K562 (cell line): Measurements from ENCODE around the gene KCNJ14. TPM values are rescaled to one million over a fixed set of nuclear protein-coding genes. Genes with fewer than 3 reads are reported as not detected.
A peak's percentile ranks its signal among the peaks of the same experiment; 100 is the strongest.

Experiments
- BACH1 ChIP-seq: fragments of 200-800 bp; sonication (Bioruptor generic); IDR thresholded peaks from 2 replicates; pipeline ENCODE4 v1.6.1; 2016; ENCODE audit warnings: missing genetic modification characterization, missing compliant biosample characterization
- CREB3L1 ChIP-seq: fragments of 450-650 bp; IDR thresholded peaks from 2 replicates; pipeline ENCODE4 v1.6.1; 2014; ENCODE audit warnings: low read depth, mild to moderate bottlenecking, moderate library complexity, borderline replicate concordance
- CXXC5 ChIP-seq: fragments of 250-450 bp; sonication (Bioruptor Pico); IDR thresholded peaks from 2 replicates; pipeline ENCODE4 v1.8.0; 2022; ENCODE audit warnings: inconsistent platforms, mild to moderate bottlenecking, moderate library complexity
- GATA2 ChIP-seq: sonication (generic); formaldehyde crosslinking; IDR thresholded peaks from 2 replicates; pipeline ENCODE4 v1.4.0; 2020; ENCODE audit warnings: mild to moderate bottlenecking, missing genetic modification reagents
- HNRNPL ChIP-seq: fragments of 200-400 bp; formaldehyde crosslinking; IDR thresholded peaks from 2 replicates; pipeline ENCODE4 v1.6.1; 2017; ENCODE audit warnings: low read depth, mild to moderate bottlenecking, low read length
- MAZ ChIP-seq, 2 experiments: fragments of 450-650 bp in 1 of 2; sonication (generic) in 1 of 2; formaldehyde crosslinking; IDR thresholded peaks in 1 of 2; conservative IDR thresholded peaks in 1 of 2; 2 replicates each; pipeline versions ENCODE4 v1.4.0 to v1.5.0; 2020; ENCODE audit warnings: mild to moderate bottlenecking in 1 of 2, missing genetic modification reagents in 1 of 2
- MCM5 ChIP-seq: fragments of 450-650 bp; IDR thresholded peaks from 2 replicates; pipeline ENCODE4 v1.6.1; 2016; ENCODE audit warnings: low read depth
- MEF2D ChIP-seq: conservative IDR thresholded peaks from 2 replicates; pipeline ENCODE4 v1.6.1; 2016; ENCODE audit warnings: low read depth, missing genetic modification characterization, missing compliant biosample characterization
- NCOA1 ChIP-seq: fragments of 450-650 bp; IDR thresholded peaks from 2 replicates; pipeline ENCODE4 v1.6.1; 2016; ENCODE audit warnings: low read depth
- NUFIP1 ChIP-seq: fragments of 450-650 bp; IDR thresholded peaks from 2 replicates; pipeline ENCODE4 v1.6.1; 2018; ENCODE audit not compliant: partially characterized antibody
- SP2 ChIP-seq: IDR thresholded peaks from 2 replicates; pipeline ENCODE4 v1.6.1; 2011; ENCODE audit warnings: mild to moderate bottlenecking, low read depth, low read length, moderate library complexity; ENCODE audit not compliant: poor library complexity, severe bottlenecking; ENCODE audit errors: extremely low read depth
- SRF ChIP-seq, 2 experiments: fragments of 250-450, 450-650 bp in 1 of 2; sonication (Bioruptor Pico) in 1 of 2; sonication (generic) in 1 of 2; formaldehyde crosslinking; IDR thresholded peaks; 2 replicates each; pipeline versions ENCODE4 v1.5.0 to v1.5.1; 2020 to 2022; ENCODE audit warnings: mild to moderate bottlenecking in 1 of 2, missing genetic modification reagents in 1 of 2
- ZBTB17 ChIP-seq: fragments of 450-650 bp; formaldehyde crosslinking; IDR thresholded peaks from 2 replicates; pipeline ENCODE4 v1.4.0; 2020; ENCODE audit warnings: mild to moderate bottlenecking
- ZNF175 ChIP-seq: fragments of 200-800 bp; sonication (Bioruptor generic); IDR thresholded peaks from 2 replicates; pipeline ENCODE4 v1.6.1; 2016; ENCODE audit warnings: low read depth, mild to moderate bottlenecking, missing genetic modification characterization, missing compliant biosample characterization
- ZNF197 ChIP-seq: fragments of 200-800 bp; sonication (Bioruptor generic); IDR thresholded peaks from 2 replicates; pipeline ENCODE4 v1.6.1; 2016; ENCODE audit warnings: low read depth, missing genetic modification characterization, missing compliant biosample characterization
- ZNF507 ChIP-seq: conservative IDR thresholded peaks from 2 replicates; pipeline ENCODE4 v1.6.1; 2017; ENCODE audit warnings: missing genetic modification characterization, missing compliant biosample characterization
- ZNF740 ChIP-seq, 3 experiments: fragments of 200-800 bp in 1 of 3; sonication (Bioruptor generic) in 1 of 3; sonication (generic) in 1 of 3; formaldehyde crosslinking in 1 of 3; IDR thresholded peaks; 2 replicates each; pipeline versions ENCODE4 v1.6.1 to v1.8.0; 2016 to 2022; ENCODE audit warnings: mild to moderate bottlenecking in 2 of 3, missing compliant biosample characterization in 2 of 3, missing genetic modification characterization in 2 of 3, missing genetic modification reagents in 1 of 3
- ZNF766 ChIP-seq: fragments of 200-800 bp; sonication (Bioruptor generic); conservative IDR thresholded peaks from 2 replicates; pipeline ENCODE4 v1.6.1; 2016; ENCODE audit warnings: missing genetic modification characterization, missing compliant biosample characterization
- ZNF77 ChIP-seq: fragments of 250-450 bp; sonication (Bioruptor Pico); IDR thresholded peaks from 2 replicates; pipeline ENCODE4 v1.5.0; 2020
- polyA plus RNA-seq, 8 experiments: library from polyadenylated mRNA; depleted of rRNA in 4 of 8; stranded (reverse) in 5 of 8; unstranded in 3 of 8; fragments of >200 nt; fragmentation: Nextera tagmentation in 2 of 8; fragmentation: Illumina TruSeq in 1 of 8; extraction: Ambion mirVana in 2 of 8; extraction: Trizol in 1 of 8; gene quantifications; 2 replicates each; pipeline versions ENCODE4 v1.2.1 to v1.2.3, GENCODE V29; 2011 to 2014; ENCODE audit warnings: inconsistent platforms in 1 of 8, missing spikeins in 1 of 8
- total RNA-seq, 7 experiments: library from RNA; depleted of rRNA in 6 of 7; stranded (reverse); fragments of >200 nt in 6 of 7; fragmentation: Illumina TruSeq in 2 of 7; extraction: Trizol in 2 of 7; gene quantifications; 2 replicates each; pipeline versions ENCODE4 v1.2.1 to v1.2.3, GENCODE V29; 2011 to 2021; ENCODE audit warnings: low replicate concordance in 1 of 7
- TF ChIP-seq, protein P1 (sequence below): fragments of 200-800 bp; sonication (Bioruptor generic); IDR thresholded peaks from 2 replicates; pipeline ENCODE4 v1.6.1; 2017; ENCODE audit warnings: missing genetic modification characterization, missing compliant biosample characterization
- TF ChIP-seq, protein P2 (sequence below): fragments of 450-650 bp; formaldehyde crosslinking; IDR thresholded peaks from 2 replicates; pipeline ENCODE4 v1.4.0; 2022; ENCODE audit warnings: mild to moderate bottlenecking, moderate library complexity

KCNJ14 gene
- total and polyA plus RNA-seq, 9 of the 15 experiments (the other 6 are each of a cell fraction or from before 2014, with no cell fraction given), result 0.15 to 1.6 (median 0.49) TPM

DNA sequence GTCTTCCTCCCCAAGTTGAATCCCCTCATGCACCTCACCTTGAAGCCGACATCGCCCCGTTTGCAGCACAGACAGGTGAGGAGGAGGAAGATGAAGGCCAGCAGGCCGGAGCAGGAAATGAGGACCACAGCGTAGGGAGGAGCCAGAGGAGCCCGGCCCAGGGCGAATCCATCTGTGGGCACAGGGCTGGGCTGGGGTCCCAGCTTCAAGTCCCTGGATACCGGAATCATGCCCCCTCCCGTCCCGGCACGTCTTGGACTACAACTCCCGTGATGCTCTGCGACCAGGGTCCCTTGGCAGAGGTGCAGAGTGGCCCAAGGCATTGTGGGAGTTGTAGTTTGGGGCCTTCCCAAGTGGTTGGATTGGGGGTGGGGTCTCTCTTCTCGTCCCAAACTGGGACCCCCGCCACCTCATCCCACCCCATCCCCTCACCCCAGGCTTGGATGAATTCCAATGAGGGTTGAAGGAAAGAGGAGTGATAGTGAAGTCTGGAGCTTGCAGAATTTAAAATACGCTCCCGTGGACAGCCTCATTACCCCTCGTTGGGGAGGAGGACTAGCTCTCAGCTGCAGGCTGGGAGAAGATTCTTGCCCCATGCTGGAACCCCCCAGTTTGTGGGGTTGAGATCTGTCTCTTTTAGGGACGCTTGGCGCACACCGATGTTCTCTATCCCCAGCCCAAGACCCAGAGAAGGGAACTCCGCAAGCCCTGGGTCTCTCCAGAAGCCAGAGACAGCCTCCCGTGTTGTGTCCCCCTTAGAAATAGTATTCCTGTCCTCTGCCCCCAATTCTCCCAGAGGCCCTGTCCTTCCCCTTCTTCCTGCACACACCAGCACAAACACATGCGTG, 55.3 kb downstream of the KCNJ14 start (continued):
- TF ChIP-seq CREB3L1 (peak; percentile 71; the same call in 1 of the 2 replicates), ZNF766 (CRISPR knock-in tag) (peak; percentile 94), ZNF197 (CRISPR knock-in tag) (peak; percentile 89), ZNF507 (tag) (no peak), NCOA1 (no peak), ZNF77 (no peak), NUFIP1 (no peak), MCM5 (no peak), GATA2 (CRISPR knock-in tag) (no peak), ZBTB17 (CRISPR knock-in tag) (0 out of 2 replicates have a peak, but pooled peaks have one; percentile 32), CXXC5 (CRISPR knock-in tag) (0 out of 2 replicates have a peak, but pooled peaks have one; percentile 15), HNRNPL (no peak), ZNF175 (peak; percentile 43; the same call in 1 of the 2 replicates), MAZ (CRISPR knock-in tag; conservative IDR thresholded peaks at IDR 0.05 in 1 of 2, IDR thresholded peaks at IDR 0.05 in 1 of 2) (0 out of 4 replicates have a peak, but pooled peaks of 1 of the 2 experiments have one; percentile 44), MEF2D (no peak), SRF (CRISPR knock-in tag; IDR thresholded peaks at IDR 0.05) (no peak), BACH1 (tag) (peak; percentile 54; the same call in 1 of the 2 replicates), SP2 (no peak), ZNF740 (CRISPR knock-in tag; IDR thresholded peaks at IDR 0.05) (peak; percentile 37; the same call in 1 of the 2 replicates), ZNF740 (tag; IDR thresholded peaks at IDR 0.05) (no peak)
- TF ChIP-seq, protein P1, sequence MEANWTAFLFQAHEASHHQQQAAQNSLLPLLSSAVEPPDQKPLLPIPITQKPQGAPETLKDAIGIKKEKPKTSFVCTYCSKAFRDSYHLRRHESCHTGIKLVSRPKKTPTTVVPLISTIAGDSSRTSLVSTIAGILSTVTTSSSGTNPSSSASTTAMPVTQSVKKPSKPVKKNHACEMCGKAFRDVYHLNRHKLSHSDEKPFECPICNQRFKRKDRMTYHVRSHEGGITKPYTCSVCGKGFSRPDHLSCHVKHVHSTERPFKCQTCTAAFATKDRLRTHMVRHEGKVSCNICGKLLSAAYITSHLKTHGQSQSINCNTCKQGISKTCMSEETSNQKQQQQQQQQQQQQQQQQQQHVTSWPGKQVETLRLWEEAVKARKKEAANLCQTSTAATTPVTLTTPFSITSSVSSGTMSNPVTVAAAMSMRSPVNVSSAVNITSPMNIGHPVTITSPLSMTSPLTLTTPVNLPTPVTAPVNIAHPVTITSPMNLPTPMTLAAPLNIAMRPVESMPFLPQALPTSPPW, result peak; percentile 68; the same call in 1 of the 2 replicates
- TF ChIP-seq, protein P2, sequence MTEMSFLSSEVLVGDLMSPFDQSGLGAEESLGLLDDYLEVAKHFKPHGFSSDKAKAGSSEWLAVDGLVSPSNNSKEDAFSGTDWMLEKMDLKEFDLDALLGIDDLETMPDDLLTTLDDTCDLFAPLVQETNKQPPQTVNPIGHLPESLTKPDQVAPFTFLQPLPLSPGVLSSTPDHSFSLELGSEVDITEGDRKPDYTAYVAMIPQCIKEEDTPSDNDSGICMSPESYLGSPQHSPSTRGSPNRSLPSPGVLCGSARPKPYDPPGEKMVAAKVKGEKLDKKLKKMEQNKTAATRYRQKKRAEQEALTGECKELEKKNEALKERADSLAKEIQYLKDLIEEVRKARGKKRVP, result 0 out of 2 replicates have a peak, but pooled peaks have one; percentile 14
